MCF 10A (cell line): ENCODE results near the gene MYO9A. TPM values are rescaled to one million over a fixed set of nuclear protein-coding genes. Genes with fewer than 3 reads are reported as not detected.

ENCODE experiments used
- BruUV-seq: library from RNA; stranded (reverse); fragments of 400-500 nt; replicated peaks from 2 replicates; lab custom pipeline; 2021; lab: Mats Ljungman, UMichigan
- CTCF ChIA-PET: fragments of 300-600 bp; sonication (Branson Sonifier 250); formaldehyde crosslinking; extraction: SDS; loops from one replicate; lab custom pipeline; 2021; ENCODE audit warnings: antibody characterized with exemption, inconsistent platforms; lab: Yijun Ruan, JAX
- POLR2A ChIA-PET: fragments of 300-600, 350-650 bp; sonication (Branson Sonifier 250); formaldehyde crosslinking; extraction: SDS; loops from one replicate; lab custom pipeline; 2020; ENCODE audit warnings: antibody characterized with exemption, inconsistent platforms; lab: Yijun Ruan, JAX
- DNase-seq: peaks from one replicate; pipeline ENCODE4 v3.0.0-alpha.2; 2018; ENCODE audit not compliant: unreplicated experiment
- H3K27ac Mint-ChIP-seq: one replicate; pipeline ENCODE4 v1.8.0; 2022; ENCODE audit warnings: mild to moderate bottlenecking, low read depth, mixed read lengths; ENCODE audit not compliant: unreplicated experiment
- H3K27me3 Mint-ChIP-seq: one replicate; pipeline ENCODE4 v1.8.0; 2022; ENCODE audit warnings: mixed read lengths; ENCODE audit not compliant: insufficient read depth, unreplicated experiment
- H3K36me3 Mint-ChIP-seq: one replicate; pipeline ENCODE4 v1.8.0; 2022; ENCODE audit warnings: mild to moderate bottlenecking, moderate library complexity, mixed read lengths; ENCODE audit not compliant: insufficient read depth, unreplicated experiment
- H3K4me1 Mint-ChIP-seq: one replicate; pipeline ENCODE4 v1.8.0; 2022; ENCODE audit warnings: mixed read lengths; ENCODE audit not compliant: insufficient read depth, unreplicated experiment
- H3K4me3 Mint-ChIP-seq: one replicate; pipeline ENCODE4 v1.8.0; 2022; ENCODE audit warnings: mild to moderate bottlenecking, moderate library complexity, mixed read lengths; ENCODE audit not compliant: unreplicated experiment
- H3K9me3 Mint-ChIP-seq: one replicate; pipeline ENCODE4 v1.8.0; 2022; ENCODE audit warnings: mixed read lengths; ENCODE audit not compliant: unreplicated experiment
- CTCF ChIP-seq: fragments of 200-600 bp; IDR thresholded peaks from one replicate; pipeline ENCODE4 v1.8.0; 2022; ENCODE audit warnings: antibody characterized with exemption, mild to moderate bottlenecking; ENCODE audit not compliant: unreplicated experiment
- intact Hi-C: fragments of 100-400 bp; cut with micrococcal nuclease; formaldehyde crosslinking; loops from 2 replicates; pipeline ENCODE4 v1.14.1; 2022
- total RNA-seq: library from RNA; stranded (reverse); gene quantifications from 2 replicates; pipeline ENCODE4 v1.2.3, GENCODE V29; 2022

MYO9A gene
- total RNA-seq, 1 experiment from 2014 or later: 40.8 TPM

DNA sequence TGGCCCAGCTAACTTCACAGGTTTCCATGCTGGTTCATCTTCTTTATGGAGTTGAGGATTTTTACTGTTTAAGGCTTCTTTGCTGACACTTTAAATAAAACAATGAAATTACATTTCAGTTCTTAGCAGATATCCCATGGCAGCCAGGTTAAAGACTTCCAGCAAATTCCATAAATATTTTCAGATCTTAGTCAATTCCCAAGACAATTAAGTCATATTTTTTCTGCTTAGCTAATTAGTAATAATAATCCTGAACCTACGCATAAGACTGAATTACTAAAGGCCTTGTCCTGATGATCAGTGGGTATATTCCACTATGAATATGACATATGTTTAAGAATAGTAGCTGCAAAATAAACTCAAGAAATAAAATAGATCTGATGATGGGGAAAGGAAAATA is 224.3 kb downstream of the MYO9A start:
- TF ChIP-seq CTCF: no peak
- no TSS peak for BruUV-seq
- no peak for DNase-seq
- Mint-ChIP-seq H3K4me1 (no peaks in the 10 kb centered on the region), H3K36me3 (peaks cover 41% of the 10 kb centered on the region), H3K27ac (no peak overlapping the region), H3K9me3 (no peaks in the 10 kb centered on the region), H3K27me3 (no peaks in the 10 kb centered on the region), H3K4me3 (no peak overlapping the region)
- POLR2A ChIA-PET: no interaction called here
- intact Hi-C loops: loop anchor here (10.0 kb wide), 1 partner anchor 261 kb away; no protein-coding TSS in a partner anchor
- CTCF ChIA-PET: interaction anchor here (0.7 kb wide), 1 partner anchor 1000 kb away, joined by 4 read pairs; no protein-coding TSS in a partner anchor

GRCh38 chr15:71892335-71892734 is 225.6 kb downstream of the MYO9A start:
- ChIA-PET CTCF (interaction anchor here (0.6 to 1.0 kb wide), 2 partner anchors 11 to 14 kb away, joined by 3 read pairs; no protein-coding TSS in a partner anchor), POLR2A (interaction anchor here (0.6 to 1.2 kb wide), 3 partner anchors 10 to 23 kb away, joined by 3 read pairs; no protein-coding TSS in a partner anchor)
- DNase-seq: no peak
- TF ChIP-seq CTCF: no peak
- no peaks in the 10 kb centered on the region for H3K4me1 Mint-ChIP-seq
- no peaks in the 10 kb centered on the region for H3K9me3 Mint-ChIP-seq
- BruUV-seq: no TSS peak
- H3K4me3 Mint-ChIP-seq: no peak overlapping the region
- H3K27me3 Mint-ChIP-seq: no peaks in the 10 kb centered on the region
- intact Hi-C loops: loop anchor here (10.0 kb wide), 1 partner anchor 262 kb away; no protein-coding TSS in a partner anchor
- peaks cover 31% of the 10 kb centered on the region for H3K36me3 Mint-ChIP-seq
- no peak overlapping the region for H3K27ac Mint-ChIP-seq

GRCh38 chr15:71891026-71891425 is 226.9 kb downstream of the MYO9A start:
- no peaks in the 10 kb centered on the region for H3K27me3 Mint-ChIP-seq
- TF ChIP-seq CTCF: no peak
- intact Hi-C loops: loop anchor here (10.0 kb wide), 1 partner anchor 264 kb away; no protein-coding TSS in a partner anchor
- DNase-seq: no peak
- no peak overlapping the region for H3K27ac Mint-ChIP-seq
- CTCF ChIA-PET: interaction anchor here (1.2 kb wide), 1 partner anchor 266 kb away, joined by 4 read pairs; no protein-coding TSS in a partner anchor
- no peaks in the 10 kb centered on the region for H3K9me3 Mint-ChIP-seq
- peaks cover 37% of the 10 kb centered on the region for H3K36me3 Mint-ChIP-seq
- BruUV-seq: no TSS peak
- H3K4me3 Mint-ChIP-seq: no peak overlapping the region
- H3K4me1 Mint-ChIP-seq: no peaks in the 10 kb centered on the region
- POLR2A ChIA-PET: no interaction called here

DNA sequence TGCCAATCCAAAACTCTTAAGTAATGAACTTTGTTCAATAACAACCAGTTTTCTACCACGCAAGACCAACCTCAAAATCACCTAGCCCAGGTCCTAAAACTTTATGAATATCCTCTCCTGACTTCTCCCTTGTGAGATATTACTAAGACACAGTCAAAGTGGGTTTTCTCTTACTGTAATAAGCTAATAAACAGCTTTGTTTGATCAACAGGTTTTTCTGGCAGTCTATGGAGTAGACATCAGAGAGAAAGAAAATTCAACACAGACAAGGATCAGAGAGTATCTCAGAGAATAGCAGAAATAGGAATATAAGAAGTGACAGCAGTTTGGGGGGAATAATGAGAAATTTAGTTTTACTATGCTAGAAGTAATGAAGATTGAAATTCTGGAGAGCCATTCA is 228.0 kb downstream of the MYO9A start:
- DNase-seq: no peak
- no peak for TF ChIP-seq CTCF
- H3K9me3 Mint-ChIP-seq: no peaks in the 10 kb centered on the region
- intact Hi-C loops: loop anchor here (10.0 kb wide), 1 partner anchor 265 kb away; no protein-coding TSS in a partner anchor
- no peaks in the 10 kb centered on the region for H3K4me1 Mint-ChIP-seq
- H3K4me3 Mint-ChIP-seq: no peak overlapping the region
- peaks cover 45% of the 10 kb centered on the region for H3K36me3 Mint-ChIP-seq
- ChIA-PET CTCF (no interaction called here), POLR2A (no interaction called here)
- H3K27me3 Mint-ChIP-seq: no peaks in the 10 kb centered on the region
- no TSS peak for BruUV-seq
- H3K27ac Mint-ChIP-seq: no peak overlapping the region
